ENCODE data around the gene ATRN.

Gene ATRN

GRCh38 chr20:3628502-3629314, 157.9 kb downstream of the ATRN start:
- DNase-seq (ENCODE audit: low spot score) = no peak

- no peak for DNase-seq (ENCODE audit: low spot score)
Observed at GRCh38 chr20:3629893-3630292, 159.1 kb downstream of the ATRN start.

- DNase-seq (ENCODE audit: low spot score) = no peak
Observed at GRCh38 chr20:3630429-3630828, 159.6 kb downstream of the ATRN start.

GRCh38 chr20:3631534-3631933, 160.7 kb downstream of the ATRN start:
- no peak for DNase-seq (ENCODE audit: low spot score)

DNA sequence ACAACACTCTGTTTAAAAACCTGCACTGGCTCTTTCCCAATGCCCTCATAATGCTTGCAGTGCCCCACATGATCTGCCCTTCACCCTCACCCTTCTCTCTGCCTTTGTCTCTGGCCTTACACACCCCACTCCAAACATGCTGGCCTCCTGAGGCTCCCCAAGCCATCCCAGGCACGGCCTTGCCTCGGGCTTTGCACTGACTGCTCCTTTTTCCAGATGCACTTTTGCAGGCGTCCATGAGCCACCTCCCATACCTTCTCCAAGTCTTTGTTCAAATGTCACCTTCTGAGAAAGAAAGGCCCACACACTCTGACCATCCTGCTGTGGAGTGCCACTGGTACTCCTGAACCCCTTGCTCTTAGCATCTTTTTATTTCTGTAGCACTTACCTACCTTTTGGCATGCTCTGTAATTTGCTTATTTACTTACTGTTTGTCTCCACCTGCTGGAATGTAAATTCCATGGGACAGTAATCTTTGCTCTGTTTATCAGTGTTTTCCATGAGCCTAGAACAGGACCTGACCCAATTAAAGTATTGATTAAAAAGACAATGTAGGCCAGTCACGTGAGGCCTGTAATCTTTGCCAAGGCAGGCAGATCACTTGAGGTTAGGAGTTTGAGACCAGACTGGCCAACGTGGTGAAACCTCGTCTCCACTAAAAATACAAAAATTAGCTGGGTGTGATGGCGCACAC, 161.6 kb downstream of the ATRN start:
- DNase-seq (ENCODE audit: low spot score) = no peak

- no peak for DNase-seq (ENCODE audit: low spot score)
Observed at GRCh38 chr20:3633913-3634478, 163.2 kb downstream of the ATRN start.

DNA sequence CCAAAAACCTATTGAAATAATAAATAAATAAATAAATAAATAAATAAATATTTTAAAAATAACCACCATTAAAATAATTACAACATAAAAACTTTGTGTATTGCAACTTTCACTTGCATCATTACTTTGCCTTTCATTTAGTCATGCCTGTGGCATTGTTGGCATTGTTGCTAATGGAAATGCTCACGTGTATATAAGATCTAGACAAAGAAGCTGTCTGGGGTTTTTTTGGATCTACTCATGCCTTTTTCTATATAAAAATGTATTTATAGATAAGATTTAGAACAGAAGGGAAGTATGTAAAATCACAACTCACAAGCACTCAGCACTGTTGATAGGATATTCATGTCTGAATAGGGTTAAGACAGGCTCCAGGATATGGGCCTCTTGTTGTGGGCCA, 164.5 kb downstream of the ATRN start:
- no peak for DNase-seq (ENCODE audit: low spot score)

DNA sequence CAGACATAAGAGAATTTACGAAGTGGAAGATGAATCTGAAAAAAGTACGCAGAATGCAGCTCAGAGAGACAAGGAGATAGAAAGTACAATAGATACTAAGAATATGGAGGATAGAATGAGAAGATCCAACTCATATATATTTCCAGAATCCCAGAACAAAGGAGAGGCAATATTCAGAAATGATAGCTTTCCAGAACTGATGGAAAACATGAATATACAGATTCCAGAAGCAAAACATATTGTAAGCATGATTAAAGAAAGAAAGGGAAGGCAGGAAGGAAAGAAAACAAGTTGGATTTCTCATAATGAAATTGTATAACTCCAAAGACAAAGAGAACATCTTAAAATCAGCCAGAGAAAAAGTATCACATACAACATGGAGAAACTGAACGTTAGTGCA, 169.4 kb downstream of the ATRN start:
- no peak for DNase-seq (ENCODE audit: low spot score)

- DNase-seq (ENCODE audit: low spot score) = no peak
Observed at GRCh38 chr20:3645309-3646066, 174.7 kb downstream of the ATRN start.

- no peak for DNase-seq (ENCODE audit: low spot score)
Observed at GRCh38 chr20:3646067-3646440, 175.2 kb downstream of the ATRN start.

GRCh38 chr20:3646651-3647050, 175.8 kb downstream of the ATRN start:
- DNase-seq (ENCODE audit: low spot score) = no peak

- DNase-seq (ENCODE audit: low spot score) = no peak
Observed at GRCh38 chr20:3647473-3647872, 176.7 kb downstream of the ATRN start.

- no peak for DNase-seq (ENCODE audit: low spot score)
Observed at GRCh38 chr20:3648951-3649350, 178.1 kb downstream of the ATRN start.

DNA sequence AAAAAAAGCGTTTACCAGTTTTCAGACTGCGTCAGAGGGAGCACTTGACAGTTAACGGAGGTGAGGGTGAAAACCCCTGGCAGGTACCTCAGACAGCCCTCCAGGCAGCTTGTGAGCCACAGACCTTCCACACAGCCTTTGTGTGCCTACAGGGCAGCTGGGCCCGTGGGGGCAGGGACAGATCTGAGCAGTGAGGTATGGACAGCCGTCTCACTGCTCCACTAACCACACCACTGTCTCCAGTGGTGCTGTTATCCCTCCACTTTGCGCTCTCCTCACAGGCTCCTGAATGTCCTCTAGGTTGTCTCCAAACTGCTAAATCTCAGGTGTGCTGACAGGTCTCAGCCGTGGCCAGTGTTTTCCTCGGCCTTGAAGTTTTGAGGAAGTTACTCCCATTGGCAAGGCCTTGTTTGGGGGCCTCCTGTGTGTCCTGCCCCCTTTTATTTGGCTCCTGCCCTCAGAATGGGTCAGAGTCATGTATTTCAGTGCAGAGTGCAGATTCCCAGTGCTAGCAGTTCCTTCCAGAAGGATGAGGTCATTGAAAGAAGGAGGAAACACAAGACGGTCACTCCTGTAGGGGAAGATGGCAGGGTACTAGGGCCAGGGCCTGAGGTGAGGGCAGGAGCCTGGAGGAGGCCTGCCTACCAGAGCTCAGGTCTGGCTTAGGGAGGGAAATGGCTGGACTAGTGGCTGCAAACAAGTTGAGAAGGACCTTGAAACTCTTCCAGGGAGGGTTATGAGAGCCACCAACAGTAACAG, 180.6 kb downstream of the ATRN start:
- no peak for DNase-seq (ENCODE audit: low spot score)

DNA sequence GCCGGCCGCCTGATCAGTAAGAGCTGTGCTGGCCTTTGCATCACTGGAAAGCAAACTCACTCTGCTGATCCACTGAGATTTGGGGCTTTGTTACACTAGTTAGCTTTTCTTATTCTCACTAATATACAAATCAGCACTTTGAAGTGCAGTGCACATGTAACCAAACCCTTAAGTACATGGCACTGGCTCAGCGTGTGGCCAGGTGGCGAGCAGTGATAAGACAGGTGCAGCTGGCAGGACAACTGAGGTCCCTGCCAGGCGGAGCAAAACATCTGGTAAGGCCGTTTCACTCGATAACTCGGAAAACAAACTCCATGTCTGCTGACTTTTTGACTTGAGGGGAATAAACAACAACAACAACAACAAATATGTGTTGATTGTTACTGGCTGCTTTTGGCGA, 181.4 kb downstream of the ATRN start:
- no peak for DNase-seq (ENCODE audit: low spot score)

DNA sequence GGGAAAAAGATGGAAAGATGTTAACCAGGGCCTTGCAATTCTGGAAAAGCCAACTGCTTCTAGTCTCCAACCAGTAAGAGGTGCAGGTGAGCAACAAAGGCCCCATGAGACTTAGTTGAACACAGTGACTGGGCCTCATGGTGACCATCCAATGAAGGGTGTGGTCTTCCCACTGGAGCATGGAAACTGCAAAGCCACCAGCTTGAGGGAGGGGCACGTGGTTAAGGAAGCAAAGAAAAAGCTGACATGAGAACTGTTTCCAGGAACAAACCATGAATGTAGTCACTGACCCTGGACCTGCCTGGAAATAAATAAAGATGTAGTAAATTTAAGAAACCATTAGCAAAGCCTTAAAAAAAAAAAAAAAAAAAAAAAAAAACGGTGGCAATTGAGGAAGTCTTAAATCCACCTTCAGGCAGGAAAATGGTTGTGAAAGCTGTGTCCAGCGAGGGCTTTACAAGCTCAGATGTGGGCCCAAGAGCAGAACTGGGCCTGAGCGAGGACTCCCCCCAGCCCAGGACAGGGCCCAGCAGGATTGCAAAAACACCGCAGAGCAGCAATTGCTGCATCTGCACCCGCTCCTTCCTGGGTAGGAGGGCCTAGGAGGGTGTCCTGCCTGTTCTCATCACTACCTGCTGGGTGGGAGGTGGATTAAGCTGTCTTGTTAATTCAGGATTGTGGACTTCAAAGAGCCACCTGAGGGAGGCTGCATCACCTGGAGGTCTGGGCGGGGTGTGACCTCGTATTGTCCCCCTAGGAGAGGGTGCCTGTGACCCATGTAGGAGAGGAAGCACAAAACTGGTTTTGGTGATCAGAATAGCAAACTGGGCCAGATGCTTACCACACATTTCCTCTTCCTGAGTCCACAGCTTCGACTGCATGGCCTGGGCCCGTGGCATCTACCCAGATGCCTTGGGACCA, 182.1 kb downstream of the ATRN start:
- no peak for DNase-seq (ENCODE audit: low spot score)

DNA sequence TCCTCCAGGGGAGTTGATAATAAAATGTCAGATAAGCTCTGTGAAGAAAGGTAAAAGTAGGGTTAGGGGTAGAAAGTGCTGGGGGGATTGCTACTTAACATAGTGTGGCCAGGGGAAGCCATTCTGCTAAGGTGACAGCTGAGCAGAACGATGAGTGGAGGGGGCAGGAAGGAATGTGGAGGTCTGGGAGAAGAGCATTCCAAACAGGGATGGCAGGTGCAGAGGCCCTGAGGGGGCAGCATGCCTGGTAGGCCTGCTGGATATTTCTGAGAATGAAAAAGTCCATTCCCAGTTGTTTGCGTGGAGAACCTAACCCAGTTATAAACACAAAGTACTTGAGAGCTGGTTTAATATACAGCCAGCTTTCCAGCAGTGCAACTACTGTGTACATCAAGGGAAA, 183.1 kb downstream of the ATRN start:
- no peak for DNase-seq (ENCODE audit: low spot score)

GRCh38 chr20:3654326-3655130, 183.7 kb downstream of the ATRN start:
- no peak for DNase-seq (ENCODE audit: low spot score)

DNA sequence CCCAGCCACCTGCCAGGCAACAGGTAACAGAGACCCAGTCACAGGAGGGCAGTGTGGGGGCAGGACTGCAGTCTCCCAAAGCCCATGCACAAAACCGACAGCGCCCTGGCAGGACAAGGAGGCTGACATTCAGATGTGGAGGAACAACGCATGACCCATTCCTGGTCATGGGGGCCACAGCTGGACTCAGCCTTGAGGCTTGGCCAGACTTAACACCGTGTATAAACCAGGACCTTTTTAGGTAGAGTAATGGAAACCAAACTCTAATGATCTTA, 184.2 kb downstream of the ATRN start:
- DNase-seq (ENCODE audit: low spot score) = no peak

DNA sequence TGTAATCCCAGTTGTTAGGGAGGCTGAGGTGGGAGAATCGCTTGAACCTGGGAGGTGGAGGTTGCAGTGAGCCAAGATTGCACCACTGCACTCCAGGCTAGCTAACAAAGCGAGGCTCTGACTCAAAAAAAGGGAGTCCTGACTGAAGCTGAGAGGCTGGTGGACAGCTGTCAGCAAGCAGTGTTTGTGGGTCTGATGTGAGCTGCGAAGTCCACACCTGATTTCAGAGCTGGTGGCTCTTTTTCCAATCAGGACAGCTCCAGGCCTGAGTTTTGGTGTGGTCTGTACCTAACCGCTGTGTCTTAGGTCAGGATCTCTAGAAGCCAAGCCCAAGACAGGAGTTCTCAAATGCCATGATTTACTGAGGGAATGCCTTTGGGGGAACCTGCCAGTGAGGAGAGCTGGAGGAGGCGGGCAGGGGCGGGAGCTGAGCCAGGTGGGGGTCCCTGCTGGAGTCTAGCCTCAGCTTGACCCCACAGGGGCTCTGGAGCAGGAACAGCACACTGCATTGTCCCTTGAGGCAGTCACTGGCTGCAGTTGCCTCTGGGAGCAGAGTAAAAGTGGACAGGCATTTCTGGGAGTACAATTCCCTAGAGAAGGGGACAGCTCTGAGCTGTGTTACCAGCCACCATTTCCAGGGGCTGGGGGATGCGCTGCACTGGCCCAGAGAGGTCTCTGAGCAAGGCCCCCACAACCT, 187.3 kb downstream of the ATRN start:
- no peak for DNase-seq (ENCODE audit: low spot score)

Data from CD4-positive, alpha-beta T cell treated with Interleukin-15 for 4 hours (primary cell).